ENCODE data around the gene CHRD.

CHRD gene

DNA sequence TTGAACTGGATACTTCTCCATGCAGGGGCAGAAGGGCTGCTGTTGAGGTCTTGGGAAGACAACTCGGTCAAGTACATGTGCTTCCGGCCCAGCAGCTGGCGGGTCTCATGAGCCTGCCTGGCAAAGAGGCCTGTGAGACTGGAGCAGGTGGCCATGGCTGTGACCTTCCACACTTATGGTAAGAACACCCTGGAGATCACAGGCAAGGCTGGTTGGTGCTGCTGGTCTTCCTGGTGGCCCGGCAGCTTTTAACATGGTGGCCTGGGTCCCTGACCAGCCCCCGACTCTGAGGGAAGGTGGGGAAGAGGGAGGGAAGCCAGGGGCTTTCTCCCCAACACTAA lies 15.4 kb downstream of the CHRD start:
- TF ChIP-seq ZNF274 (IDR thresholded peaks at IDR 0.05; ENCODE audit: low read depth, low read length) (no peak), SUZ12 (IDR thresholded peaks at IDR 0.05; ENCODE audit: extremely low read depth, insufficient read depth, insufficient read length) (no peak), YY1 (IDR thresholded peaks at IDR 0.05; ENCODE audit: insufficient read depth, insufficient read length) (no peak)
- no peaks in the 10 kb centered on the region for H3K4me1 ChIP-seq (ENCODE audit: insufficient read depth, insufficient read length)
- H3K27me3 ChIP-seq (ENCODE audit: insufficient read depth, insufficient read length): no peaks in the 10 kb centered on the region
- no peaks in the 10 kb centered on the region for H3K36me3 ChIP-seq (ENCODE audit: insufficient read depth, insufficient read length, low read length)
- no peaks in the 10 kb centered on the region for H3K9me3 ChIP-seq (ENCODE audit: insufficient read depth, low read length)
- H3K9ac ChIP-seq (ENCODE audit: insufficient read length, low read depth): no peak overlapping the region
- no peak overlapping the region for H3K4me3 ChIP-seq (ENCODE audit: insufficient read length, low read depth)
- DNase-seq (ENCODE audit: low read depth, low spot score): no peak

DNA sequence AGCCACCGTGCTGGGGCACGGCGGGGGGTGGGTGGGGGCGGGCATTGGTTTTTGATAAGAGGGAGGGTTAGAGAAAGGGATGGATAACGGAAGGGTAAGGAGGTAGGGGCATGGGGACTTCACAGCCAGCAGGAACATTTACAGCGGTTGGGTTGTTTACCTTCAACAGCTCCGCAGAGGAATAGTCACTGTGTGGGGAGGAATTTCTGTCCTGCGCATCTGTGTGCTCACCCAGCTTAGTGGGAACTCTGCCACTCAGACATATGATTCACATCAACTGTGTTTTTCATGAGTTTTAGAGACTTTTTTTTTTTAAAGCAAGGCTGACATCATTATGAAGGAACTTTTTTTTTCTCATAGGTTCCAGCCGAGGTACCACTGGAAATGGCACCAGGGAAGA lies 19.6 kb downstream of the CHRD start:
- Histone ChIP-seq H3K4me1 (ENCODE audit: insufficient read depth, insufficient read length) (no peaks in the 10 kb centered on the region), H3K9me3 (ENCODE audit: insufficient read depth, low read length) (no peaks in the 10 kb centered on the region), H3K36me3 (ENCODE audit: insufficient read depth, insufficient read length, low read length) (no peaks in the 10 kb centered on the region), H3K4me3 (ENCODE audit: insufficient read length, low read depth) (no peak overlapping the region), H3K27me3 (ENCODE audit: insufficient read depth, insufficient read length) (peaks cover 9% of the 10 kb centered on the region), H3K9ac (ENCODE audit: insufficient read length, low read depth) (no peak overlapping the region)
- DNase-seq (ENCODE audit: low read depth, low spot score): no peak
- no peak for TF ChIP-seq ZNF274 (IDR thresholded peaks at IDR 0.05; ENCODE audit: low read depth, low read length)
- TF ChIP-seq SUZ12 (IDR thresholded peaks at IDR 0.05; ENCODE audit: extremely low read depth, insufficient read depth, insufficient read length): no peak
- no peak for TF ChIP-seq YY1 (IDR thresholded peaks at IDR 0.05; ENCODE audit: insufficient read depth, insufficient read length)

DNA sequence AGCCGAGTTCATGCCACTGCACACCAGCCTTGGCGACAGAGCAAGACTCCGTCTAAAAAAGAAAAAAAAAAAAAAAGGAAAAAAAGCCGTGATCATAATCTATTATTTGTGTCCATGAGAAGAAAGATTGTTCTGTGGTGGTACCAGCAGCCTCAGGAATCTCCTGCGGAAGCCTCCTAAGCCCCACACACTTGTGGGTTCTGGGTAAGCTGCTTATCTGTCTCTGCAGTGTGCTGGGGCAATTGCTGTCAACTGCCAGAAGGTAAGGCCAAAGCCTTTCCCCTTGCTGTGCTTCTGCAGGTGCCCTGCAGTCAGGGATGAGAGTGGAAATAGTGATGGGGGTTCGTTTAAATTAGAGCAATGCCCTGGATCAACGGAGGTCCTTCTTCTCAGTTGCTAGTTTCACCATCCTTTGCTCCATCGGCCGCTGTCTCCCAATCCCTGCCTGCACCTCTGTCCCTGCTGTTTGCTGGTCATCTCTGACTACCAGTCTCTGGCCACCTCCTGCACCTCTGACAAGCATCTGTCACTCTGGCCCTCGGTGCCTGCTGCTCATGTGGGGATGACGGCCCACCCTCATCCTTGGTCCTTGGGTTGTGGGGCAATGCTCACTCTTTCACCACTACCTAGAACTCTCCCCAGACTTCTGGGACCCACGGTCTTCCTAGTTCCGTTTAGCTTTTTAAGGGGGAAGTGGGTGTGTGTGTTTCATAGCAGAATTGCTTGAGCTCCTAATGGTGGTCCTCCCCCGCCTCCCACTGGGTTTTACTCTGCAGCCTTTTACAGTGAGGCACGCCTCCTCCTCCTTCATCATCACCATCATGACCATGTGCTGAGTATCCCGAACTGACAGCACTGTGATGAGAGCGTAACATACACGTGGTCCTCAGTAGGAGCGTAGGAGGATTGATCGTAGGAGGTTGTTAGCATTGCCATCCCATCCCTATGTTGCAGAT lies 25.5 kb downstream of the CHRD start:
- peaks cover 3% of the 10 kb centered on the region for H3K4me1 ChIP-seq (ENCODE audit: insufficient read depth, insufficient read length)
- H3K9me3 ChIP-seq (ENCODE audit: insufficient read depth, low read length): no peaks in the 10 kb centered on the region
- no peak for TF ChIP-seq SUZ12 (IDR thresholded peaks at IDR 0.05; ENCODE audit: extremely low read depth, insufficient read depth, insufficient read length)
- no peak for TF ChIP-seq ZNF274 (IDR thresholded peaks at IDR 0.05; ENCODE audit: low read depth, low read length)
- TF ChIP-seq YY1 (IDR thresholded peaks at IDR 0.05; ENCODE audit: insufficient read depth, insufficient read length): no peak
- no peak overlapping the region for H3K4me3 ChIP-seq (ENCODE audit: insufficient read length, low read depth)
- H3K9ac ChIP-seq (ENCODE audit: insufficient read length, low read depth): no peak overlapping the region
- DNase-seq (ENCODE audit: low read depth, low spot score): no peak
- peaks cover 11% of the 10 kb centered on the region for H3K27me3 ChIP-seq (ENCODE audit: insufficient read depth, insufficient read length)
- H3K36me3 ChIP-seq (ENCODE audit: insufficient read depth, insufficient read length, low read length): no peaks in the 10 kb centered on the region

- no peak for DNase-seq (ENCODE audit: low read depth, low spot score)
- no peaks in the 10 kb centered on the region for H3K36me3 ChIP-seq (ENCODE audit: insufficient read depth, insufficient read length, low read length)
- H3K27me3 ChIP-seq (ENCODE audit: insufficient read depth, insufficient read length): peaks cover 3% of the 10 kb centered on the region
- H3K4me1 ChIP-seq (ENCODE audit: insufficient read depth, insufficient read length): peaks cover 5% of the 10 kb centered on the region
- TF ChIP-seq ZNF274 (IDR thresholded peaks at IDR 0.05; ENCODE audit: low read depth, low read length) (no peak), YY1 (IDR thresholded peaks at IDR 0.05; ENCODE audit: insufficient read depth, insufficient read length) (no peak)
- H3K9ac ChIP-seq (ENCODE audit: insufficient read length, low read depth): no peak overlapping the region
- no peaks in the 10 kb centered on the region for H3K9me3 ChIP-seq (ENCODE audit: insufficient read depth, low read length)
- H3K4me3 ChIP-seq (ENCODE audit: insufficient read length, low read depth): no peak overlapping the region
Observed at GRCh38 chr3:184409331-184409926, 29.6 kb downstream of the CHRD start.

DNA sequence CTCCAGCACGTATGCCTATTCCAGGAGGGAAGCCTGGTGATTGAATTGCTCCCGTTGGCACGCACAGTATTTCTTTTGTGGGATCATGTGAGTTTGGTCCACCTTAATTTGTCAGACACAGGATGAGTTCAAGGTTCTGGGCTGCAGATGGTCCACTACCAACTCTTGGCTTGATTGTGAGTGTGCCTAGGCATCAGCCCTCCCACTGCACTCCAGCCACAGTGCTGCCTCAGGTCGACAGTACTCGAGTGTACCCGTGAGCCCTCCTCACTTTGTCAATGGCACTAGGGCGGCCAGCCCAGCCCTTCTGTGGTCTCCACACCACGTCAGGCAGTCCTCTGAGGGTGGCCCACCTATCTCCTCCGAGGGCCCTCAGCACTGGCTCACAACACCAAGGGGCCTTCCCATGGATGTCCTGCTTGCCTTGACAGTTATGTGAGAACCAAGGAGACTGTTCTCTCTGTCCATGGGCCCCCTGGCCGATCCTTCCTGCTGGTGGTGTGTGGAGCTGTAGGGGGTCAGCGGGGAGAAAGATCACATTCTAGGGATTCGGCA lies 30.2 kb downstream of the CHRD start:
- Histone ChIP-seq H3K4me3 (ENCODE audit: insufficient read length, low read depth) (no peak overlapping the region), H3K36me3 (ENCODE audit: insufficient read depth, insufficient read length, low read length) (no peaks in the 10 kb centered on the region), H3K27me3 (ENCODE audit: insufficient read depth, insufficient read length) (peaks cover 3% of the 10 kb centered on the region), H3K4me1 (ENCODE audit: insufficient read depth, insufficient read length) (peaks cover 11% of the 10 kb centered on the region), H3K9me3 (ENCODE audit: insufficient read depth, low read length) (no peaks in the 10 kb centered on the region), H3K9ac (ENCODE audit: insufficient read length, low read depth) (no peak overlapping the region)
- no peak for DNase-seq (ENCODE audit: low read depth, low spot score)
- TF ChIP-seq ZNF274 (IDR thresholded peaks at IDR 0.05; ENCODE audit: low read depth, low read length): no peak
- TF ChIP-seq SUZ12 (IDR thresholded peaks at IDR 0.05; ENCODE audit: extremely low read depth, insufficient read depth, insufficient read length): no peak
- TF ChIP-seq YY1 (IDR thresholded peaks at IDR 0.05; ENCODE audit: insufficient read depth, insufficient read length): no peak

DNA sequence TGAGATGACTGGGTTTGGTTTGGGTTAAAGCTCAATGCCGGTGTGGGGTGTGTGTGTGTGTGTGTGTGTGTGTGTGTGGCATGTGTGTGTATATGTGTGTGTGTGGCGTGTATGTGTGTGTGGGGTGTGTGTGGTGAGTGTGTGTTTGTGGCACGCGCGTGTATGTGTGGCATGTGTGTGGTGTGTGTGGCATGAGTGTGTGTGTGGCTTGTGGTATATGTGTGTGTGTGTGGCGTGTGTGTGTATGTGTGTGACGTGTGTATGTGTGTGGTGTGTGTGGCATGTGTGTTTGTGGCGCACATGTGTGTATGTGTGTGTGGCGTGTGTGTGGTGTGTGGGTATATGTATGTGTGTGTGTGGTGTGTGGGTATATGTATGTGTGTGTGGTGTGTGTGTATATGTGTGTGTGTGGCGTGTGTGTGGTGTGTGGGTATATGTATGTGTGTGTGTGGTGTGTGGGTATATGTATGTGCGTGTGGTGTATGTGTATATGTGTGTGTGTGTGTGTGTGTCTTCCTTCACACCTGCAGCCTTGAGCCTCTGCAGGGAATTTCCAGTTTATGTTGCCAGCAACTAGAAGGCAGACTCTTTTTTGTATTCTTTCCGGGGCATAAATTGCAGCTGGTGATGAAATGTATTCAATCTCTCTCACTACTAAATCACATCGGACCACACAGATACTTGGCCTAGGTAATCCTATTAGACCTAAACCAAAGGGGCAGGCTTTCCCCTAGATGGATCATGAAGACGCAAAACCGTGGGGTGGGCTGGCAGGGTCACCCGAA lies 34.8 kb downstream of the CHRD start:
- peaks cover 3% of the 10 kb centered on the region for H3K27me3 ChIP-seq (ENCODE audit: insufficient read depth, insufficient read length)
- peaks cover 11% of the 10 kb centered on the region for H3K4me1 ChIP-seq (ENCODE audit: insufficient read depth, insufficient read length)
- TF ChIP-seq ZNF274 (IDR thresholded peaks at IDR 0.05; ENCODE audit: low read depth, low read length) (no peak), SUZ12 (IDR thresholded peaks at IDR 0.05; ENCODE audit: extremely low read depth, insufficient read depth, insufficient read length) (no peak), YY1 (IDR thresholded peaks at IDR 0.05; ENCODE audit: insufficient read depth, insufficient read length) (no peak)
- no peak for DNase-seq (ENCODE audit: low read depth, low spot score)
- H3K9me3 ChIP-seq (ENCODE audit: insufficient read depth, low read length): no peaks in the 10 kb centered on the region
- no peaks in the 10 kb centered on the region for H3K36me3 ChIP-seq (ENCODE audit: insufficient read depth, insufficient read length, low read length)
- no peak overlapping the region for H3K4me3 ChIP-seq (ENCODE audit: insufficient read length, low read depth)
- no peak overlapping the region for H3K9ac ChIP-seq (ENCODE audit: insufficient read length, low read depth)

- Histone ChIP-seq H3K4me3 (ENCODE audit: insufficient read length, low read depth) (no peak overlapping the region), H3K9me3 (ENCODE audit: insufficient read depth, low read length) (no peaks in the 10 kb centered on the region), H3K27me3 (ENCODE audit: insufficient read depth, insufficient read length) (no peaks in the 10 kb centered on the region), H3K36me3 (ENCODE audit: insufficient read depth, insufficient read length, low read length) (no peaks in the 10 kb centered on the region), H3K9ac (ENCODE audit: insufficient read length, low read depth) (no peak overlapping the region), H3K4me1 (ENCODE audit: insufficient read depth, insufficient read length) (peaks cover 11% of the 10 kb centered on the region)
- TF ChIP-seq SUZ12 (IDR thresholded peaks at IDR 0.05; ENCODE audit: extremely low read depth, insufficient read depth, insufficient read length): no peak
- TF ChIP-seq YY1 (IDR thresholded peaks at IDR 0.05; ENCODE audit: insufficient read depth, insufficient read length): no peak
- no peak for TF ChIP-seq ZNF274 (IDR thresholded peaks at IDR 0.05; ENCODE audit: low read depth, low read length)
- no peak for DNase-seq (ENCODE audit: low read depth, low spot score)
Observed at GRCh38 chr3:184415203-184415490, 35.3 kb downstream of the CHRD start.
